Duodenal mucosa (tissue), 2 donors: ENCODE measurements around the gene IL18R1.

Source experiments
- H3K27ac ChIP-seq: one replicate; pipeline ENCODE4 v1.7.0; 2013; ENCODE audit warnings: low read depth, low read length
- H3K27me3 ChIP-seq, 2 donors: one replicate each; pipeline ENCODE4 v1.7.0; 2013; ENCODE audit warnings: low read length in 2 of 2, control low read depth in 1 of 2; ENCODE audit not compliant: insufficient read depth in 2 of 2, control insufficient read depth in 1 of 2
- H3K36me3 ChIP-seq, 2 donors: one replicate each; pipeline ENCODE4 v1.7.0; 2013; ENCODE audit warnings: low read length in 2 of 2, control low read depth in 1 of 2; ENCODE audit not compliant: insufficient read depth in 2 of 2, control insufficient read depth in 1 of 2
- H3K4me1 ChIP-seq, 2 donors: one replicate each; pipeline ENCODE4 v1.7.0; 2013; ENCODE audit warnings: low read length in 2 of 2, control low read depth in 1 of 2; ENCODE audit not compliant: insufficient read depth in 2 of 2, control insufficient read depth in 1 of 2
- H3K4me3 ChIP-seq, 2 donors: one replicate each; pipeline ENCODE4 v1.7.0; 2013; ENCODE audit warnings: low read length in 2 of 2, low read depth in 1 of 2
- H3K9ac ChIP-seq, 2 donors: one replicate each; pipeline ENCODE4 v1.7.0; 2013; ENCODE audit warnings: low read length in 2 of 2, low read depth in 1 of 2
- H3K9me3 ChIP-seq, 2 donors: one replicate each; pipeline ENCODE4 v1.7.0; 2013; ENCODE audit warnings: low read length in 2 of 2, control low read depth in 1 of 2; ENCODE audit not compliant: control insufficient read depth in 1 of 2

The IL18R1 gene

GRCh38 chr2:102428573-102428972 is 73.0 kb downstream of the IL18R1 start:
- H3K4me1 ChIP-seq: no peaks in the 10 kb centered on the region

GRCh38 chr2:102432386-102432785 is 76.8 kb downstream of the IL18R1 start:
- Histone ChIP-seq H3K36me3 (no peaks in the 10 kb centered on the region), H3K9ac (no peak overlapping the region), H3K27ac (no peak overlapping the region), H3K4me3 (no peak overlapping the region), H3K4me1 (no peaks in the 10 kb centered on the region), H3K9me3 (no peaks in the 10 kb centered on the region), H3K27me3 (no peaks in the 10 kb centered on the region)

More at GRCh38 chr2:102428573-102428972, 73.0 kb downstream of the IL18R1 start:
- Histone ChIP-seq H3K4me3 (no peak overlapping the region), H3K27ac (no peak overlapping the region), H3K9ac (no peak overlapping the region), H3K27me3 (no peaks in the 10 kb centered on the region), H3K36me3 (no peaks in the 10 kb centered on the region), H3K9me3 (no peaks in the 10 kb centered on the region)

GRCh38 chr2:102433973-102434654 is 78.5 kb downstream of the IL18R1 start:
- Histone ChIP-seq H3K27me3 (no peaks in the 10 kb centered on the region), H3K9ac (no peak overlapping the region), H3K4me1 (no peaks in the 10 kb centered on the region), H3K9me3 (no peaks in the 10 kb centered on the region), H3K27ac (no peak overlapping the region), H3K4me3 (no peak overlapping the region), H3K36me3 (no peaks in the 10 kb centered on the region)

- no peaks in the 10 kb centered on the region for H3K36me3 ChIP-seq
- H3K4me1 ChIP-seq: no peaks in the 10 kb centered on the region
- H3K27me3 ChIP-seq: no peaks in the 10 kb centered on the region
- no peak overlapping the region for H3K9ac ChIP-seq
- no peaks in the 10 kb centered on the region for H3K9me3 ChIP-seq
- H3K4me3 ChIP-seq: no peak overlapping the region
- H3K27ac ChIP-seq: no peak overlapping the region
Measured at GRCh38 chr2:102434655-102435381, 79.2 kb downstream of the IL18R1 start.

GRCh38 chr2:102435741-102436140 is 80.1 kb downstream of the IL18R1 start:
- no peaks in the 10 kb centered on the region for H3K27me3 ChIP-seq
- no peaks in the 10 kb centered on the region for H3K36me3 ChIP-seq
- H3K4me3 ChIP-seq: no peak overlapping the region
- H3K27ac ChIP-seq: no peak overlapping the region
- no peaks in the 10 kb centered on the region for H3K9me3 ChIP-seq
- no peak overlapping the region for H3K9ac ChIP-seq
- no peaks in the 10 kb centered on the region for H3K4me1 ChIP-seq

- no peaks in the 10 kb centered on the region for H3K9me3 ChIP-seq
- H3K9ac ChIP-seq: no peak overlapping the region
- H3K4me1 ChIP-seq: no peaks in the 10 kb centered on the region
- H3K4me3 ChIP-seq: no peak overlapping the region
- no peaks in the 10 kb centered on the region for H3K27me3 ChIP-seq
- no peaks in the 10 kb centered on the region for H3K36me3 ChIP-seq
- H3K27ac ChIP-seq: no peak overlapping the region
Measured at GRCh38 chr2:102436323-102436722, 80.7 kb downstream of the IL18R1 start.

GRCh38 chr2:102437122-102437521 is 81.5 kb downstream of the IL18R1 start:
- no peaks in the 10 kb centered on the region for H3K36me3 ChIP-seq
- H3K9ac ChIP-seq: no peak overlapping the region
- H3K4me1 ChIP-seq: no peaks in the 10 kb centered on the region
- H3K27me3 ChIP-seq: no peaks in the 10 kb centered on the region
- H3K4me3 ChIP-seq: no peak overlapping the region
- no peaks in the 10 kb centered on the region for H3K9me3 ChIP-seq
- H3K27ac ChIP-seq: no peak overlapping the region

GRCh38 chr2:102438111-102438510 is 82.5 kb downstream of the IL18R1 start:
- Histone ChIP-seq H3K4me3 (no peak overlapping the region), H3K36me3 (no peaks in the 10 kb centered on the region), H3K27me3 (no peaks in the 10 kb centered on the region), H3K27ac (no peak overlapping the region), H3K4me1 (no peaks in the 10 kb centered on the region), H3K9me3 (no peaks in the 10 kb centered on the region), H3K9ac (no peak overlapping the region)

- Histone ChIP-seq H3K4me3 (no peak overlapping the region), H3K9ac (no peak overlapping the region), H3K4me1 (no peaks in the 10 kb centered on the region), H3K27me3 (no peaks in the 10 kb centered on the region), H3K36me3 (no peaks in the 10 kb centered on the region), H3K27ac (no peak overlapping the region), H3K9me3 (no peaks in the 10 kb centered on the region)
Measured at GRCh38 chr2:102438578-102438977, 83.0 kb downstream of the IL18R1 start.

GRCh38 chr2:102439065-102439695 is 83.6 kb downstream of the IL18R1 start:
- Histone ChIP-seq H3K27ac (no peak overlapping the region), H3K4me3 (no peak overlapping the region), H3K36me3 (no peaks in the 10 kb centered on the region)

More at GRCh38 chr2:102439065-102439695, 83.6 kb downstream of the IL18R1 start:
- Histone ChIP-seq H3K9me3 (no peaks in the 10 kb centered on the region), H3K27me3 (no peaks in the 10 kb centered on the region), H3K9ac (no peak overlapping the region), H3K4me1 (no peaks in the 10 kb centered on the region)
